MM.1S (cell line): ENCODE data around the gene LINC01488.

ENCODE experiments used
- DNase-seq: peaks from one replicate; pipeline ENCODE4 v3.0.0-alpha.2; 2015
- H2AFZ ChIP-seq: fragments of 300-600 bp; sonication (generic); 2 replicates; pipeline ENCODE4 v1.6.0; 2016; ENCODE audit warnings: antibody characterized with exemption, low read length
- H3F3A ChIP-seq: fragments of 300-600 bp; sonication (generic); 2 replicates; pipeline ENCODE4 v1.6.1; 2016; ENCODE audit warnings: mild to moderate bottlenecking, antibody characterized with exemption, low read length, moderate library complexity, mixed read lengths; ENCODE audit not compliant: insufficient read depth
- H3K27ac ChIP-seq: fragments of 300-600 bp; sonication (generic); 2 replicates; pipeline ENCODE4 v1.5.1; 2016; ENCODE audit warnings: mild to moderate bottlenecking, low read length
- H3K27me3 ChIP-seq: fragments of 300-600 bp; sonication (generic); replicated peaks from 2 replicates; pipeline ENCODE4 v1.6.0; 2016; ENCODE audit warnings: low read length; ENCODE audit not compliant: insufficient read depth
- H3K36me3 ChIP-seq: fragments of 300-600 bp; sonication (generic); replicated peaks from 2 replicates; pipeline ENCODE4 v1.6.1; 2016; ENCODE audit warnings: mild to moderate bottlenecking, low read length, mixed read lengths; ENCODE audit not compliant: insufficient read depth
- H3K4me1 ChIP-seq: fragments of 300-600 bp; sonication (generic); 2 replicates; pipeline ENCODE4 v1.6.1; 2016; ENCODE audit warnings: low read length, mixed read lengths
- H3K4me2 ChIP-seq: fragments of 300-600 bp; sonication (generic); 2 replicates; pipeline ENCODE4 v1.6.0; 2016; ENCODE audit warnings: low read depth, low read length
- H3K4me3 ChIP-seq: fragments of 300-600 bp; sonication (generic); 2 replicates; pipeline ENCODE4 v1.5.1; 2016; ENCODE audit warnings: low read length, mixed read lengths
- H3K79me2 ChIP-seq: fragments of 300-600 bp; sonication (generic); 2 replicates; pipeline ENCODE4 v1.6.1; 2016; ENCODE audit warnings: mixed run types, low read length, mixed read lengths
- H3K9ac ChIP-seq: fragments of 300-600 bp; sonication (generic); 2 replicates; pipeline ENCODE4 v1.6.1; 2016; ENCODE audit warnings: low read length, mixed read lengths
- H3K9me2 ChIP-seq: fragments of 300-600 bp; sonication (generic); replicated peaks from 2 replicates; pipeline ENCODE4 v1.6.1; 2016; ENCODE audit warnings: mild to moderate bottlenecking, low read length, mixed read lengths; ENCODE audit not compliant: insufficient read depth
- H3K9me3 ChIP-seq: fragments of 300-600 bp; sonication (generic); replicated peaks from 2 replicates; pipeline ENCODE4 v1.6.1; 2016; ENCODE audit warnings: mild to moderate bottlenecking, low read length, mixed read lengths; ENCODE audit not compliant: insufficient read depth
- H4K20me1 ChIP-seq: fragments of 300-600 bp; sonication (generic); 2 replicates; pipeline ENCODE4 v1.6.1; 2016; ENCODE audit warnings: mild to moderate bottlenecking, low read length, moderate library complexity, mixed read lengths; ENCODE audit not compliant: insufficient read depth
- EZH2 ChIP-seq: fragments of 300-600 bp; sonication (generic); optimal IDR thresholded peaks from 2 replicates; pipeline ENCODE3; 2017; ENCODE audit warnings: low read depth, mild to moderate bottlenecking, antibody characterized with exemption, low read length, mixed read lengths
- EZH2phosphoT487 ChIP-seq: fragments of 300-600 bp; sonication (generic); IDR thresholded peaks from 2 replicates; pipeline ENCODE4 v1.6.1; 2018; ENCODE audit warnings: antibody characterized with exemption, low read length
- TF ChIP-seq, protein P1 (sequence below): fragments of 300-600 bp; sonication (generic); IDR thresholded peaks from 2 replicates; pipeline ENCODE4 v1.5.1; 2016; ENCODE audit warnings: antibody characterized with exemption, low read length, mixed read lengths

The LINC01488 gene

DNA sequence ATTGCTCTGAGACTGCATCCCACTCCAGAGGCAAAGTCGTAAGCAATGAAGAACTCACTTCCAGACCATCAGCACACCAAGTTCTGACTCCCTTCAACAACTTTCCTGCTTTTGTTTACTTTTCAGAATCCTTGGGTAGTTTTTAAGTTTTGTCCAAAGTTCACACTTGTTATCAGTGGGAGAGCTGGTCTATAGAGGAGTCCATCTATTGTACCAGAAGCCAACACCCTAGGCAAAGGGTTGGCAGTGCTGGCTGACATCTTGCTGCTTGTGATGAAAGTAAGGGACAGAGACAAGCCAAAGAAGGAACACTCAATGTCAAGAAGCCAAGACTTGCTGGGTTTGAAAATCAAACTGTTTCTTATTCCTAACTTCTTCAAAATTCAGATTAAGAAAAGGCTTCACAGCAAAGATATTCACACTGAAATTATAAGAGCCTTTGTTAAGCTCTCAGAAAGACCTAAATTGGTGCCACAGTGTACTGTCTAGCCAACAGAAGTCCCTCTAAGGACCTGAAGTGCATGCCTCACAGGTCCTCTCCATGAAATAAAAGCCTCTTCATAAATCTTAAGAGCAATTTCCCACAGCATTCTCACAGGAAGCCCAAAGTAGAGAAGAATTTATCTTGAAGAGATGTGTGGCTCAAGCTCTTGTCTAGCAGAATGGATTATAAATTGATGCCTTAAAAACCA lies 21.5 kb upstream of the LINC01488 start:
- Histone ChIP-seq H4K20me1 (no peaks in the 10 kb centered on the region), H3K4me1 (no peaks in the 10 kb centered on the region), H3K36me3 (no peaks in the 10 kb centered on the region), H3K9ac (no peak overlapping the region), H3K9me2 (no peaks in the 10 kb centered on the region), H3K9me3 (no peaks in the 10 kb centered on the region), H3K4me2 (no peak overlapping the region), H3F3A (no peaks in the 10 kb centered on the region), H3K27me3 (peaks cover 44% of the 10 kb centered on the region), H3K27ac (no peak overlapping the region), H3K79me2 (no peaks in the 10 kb centered on the region), H2AFZ (no peak overlapping the region), H3K4me3 (no peak overlapping the region)
- TF ChIP-seq EZH2phosphoT487 = no peak
- TF ChIP-seq EZH2 = no peak
- TF ChIP-seq, protein P1, sequence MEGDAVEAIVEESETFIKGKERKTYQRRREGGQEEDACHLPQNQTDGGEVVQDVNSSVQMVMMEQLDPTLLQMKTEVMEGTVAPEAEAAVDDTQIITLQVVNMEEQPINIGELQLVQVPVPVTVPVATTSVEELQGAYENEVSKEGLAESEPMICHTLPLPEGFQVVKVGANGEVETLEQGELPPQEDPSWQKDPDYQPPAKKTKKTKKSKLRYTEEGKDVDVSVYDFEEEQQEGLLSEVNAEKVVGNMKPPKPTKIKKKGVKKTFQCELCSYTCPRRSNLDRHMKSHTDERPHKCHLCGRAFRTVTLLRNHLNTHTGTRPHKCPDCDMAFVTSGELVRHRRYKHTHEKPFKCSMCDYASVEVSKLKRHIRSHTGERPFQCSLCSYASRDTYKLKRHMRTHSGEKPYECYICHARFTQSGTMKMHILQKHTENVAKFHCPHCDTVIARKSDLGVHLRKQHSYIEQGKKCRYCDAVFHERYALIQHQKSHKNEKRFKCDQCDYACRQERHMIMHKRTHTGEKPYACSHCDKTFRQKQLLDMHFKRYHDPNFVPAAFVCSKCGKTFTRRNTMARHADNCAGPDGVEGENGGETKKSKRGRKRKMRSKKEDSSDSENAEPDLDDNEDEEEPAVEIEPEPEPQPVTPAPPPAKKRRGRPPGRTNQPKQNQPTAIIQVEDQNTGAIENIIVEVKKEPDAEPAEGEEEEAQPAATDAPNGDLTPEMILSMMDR = no peak
- DNase-seq = no peak

DNA sequence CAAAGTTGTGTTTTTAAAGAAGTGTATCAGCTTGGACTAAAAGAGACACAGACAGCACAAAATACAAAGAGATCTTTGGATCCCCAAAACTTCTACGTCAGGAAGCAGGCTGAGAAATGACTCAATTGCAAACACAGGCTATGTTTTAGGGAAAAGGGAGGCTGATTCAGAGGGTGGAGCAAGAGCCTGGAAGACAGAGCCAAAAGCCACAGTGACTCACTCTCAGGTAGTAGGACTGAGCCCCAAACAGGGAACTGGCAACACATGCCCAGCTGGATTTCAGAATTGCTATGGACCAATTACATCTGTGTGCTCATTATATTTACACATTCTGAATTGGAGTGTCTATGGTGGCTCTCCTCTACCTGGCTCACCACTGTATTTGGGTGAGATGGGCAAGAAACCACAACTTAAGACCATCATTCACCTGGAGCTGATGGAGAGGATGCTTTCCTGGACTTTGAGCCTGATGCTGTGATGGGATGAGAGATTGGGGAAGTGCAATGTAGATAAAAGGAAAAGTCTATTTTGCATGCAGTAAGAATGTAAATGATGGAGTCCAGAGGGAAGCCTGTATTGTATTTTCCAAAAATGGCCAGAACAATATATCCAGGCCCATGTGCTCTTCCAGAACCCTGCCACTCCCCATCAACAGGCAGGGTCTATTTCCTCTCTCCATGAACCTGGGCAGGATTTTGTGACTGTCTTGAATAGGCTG lies 20.8 kb upstream of the LINC01488 start:
- H3K79me2 ChIP-seq = no peaks in the 10 kb centered on the region
- no peaks in the 10 kb centered on the region for H3K9me3 ChIP-seq
- DNase-seq = no peak
- H3K4me3 ChIP-seq = no peak overlapping the region
- no peak overlapping the region for H3K9ac ChIP-seq
- no peaks in the 10 kb centered on the region for H4K20me1 ChIP-seq
- no peak overlapping the region for H3K27ac ChIP-seq
- no peak overlapping the region for H3K4me2 ChIP-seq
- peaks cover 51% of the 10 kb centered on the region for H3K27me3 ChIP-seq
- H3K9me2 ChIP-seq = no peaks in the 10 kb centered on the region
- H3K4me1 ChIP-seq = no peaks in the 10 kb centered on the region
- no peak overlapping the region for H2AFZ ChIP-seq
- no peaks in the 10 kb centered on the region for H3F3A ChIP-seq
- no peak for TF ChIP-seq EZH2
- TF ChIP-seq, protein P1 = no peak
- TF ChIP-seq EZH2phosphoT487 = no peak
- no peaks in the 10 kb centered on the region for H3K36me3 ChIP-seq

DNA sequence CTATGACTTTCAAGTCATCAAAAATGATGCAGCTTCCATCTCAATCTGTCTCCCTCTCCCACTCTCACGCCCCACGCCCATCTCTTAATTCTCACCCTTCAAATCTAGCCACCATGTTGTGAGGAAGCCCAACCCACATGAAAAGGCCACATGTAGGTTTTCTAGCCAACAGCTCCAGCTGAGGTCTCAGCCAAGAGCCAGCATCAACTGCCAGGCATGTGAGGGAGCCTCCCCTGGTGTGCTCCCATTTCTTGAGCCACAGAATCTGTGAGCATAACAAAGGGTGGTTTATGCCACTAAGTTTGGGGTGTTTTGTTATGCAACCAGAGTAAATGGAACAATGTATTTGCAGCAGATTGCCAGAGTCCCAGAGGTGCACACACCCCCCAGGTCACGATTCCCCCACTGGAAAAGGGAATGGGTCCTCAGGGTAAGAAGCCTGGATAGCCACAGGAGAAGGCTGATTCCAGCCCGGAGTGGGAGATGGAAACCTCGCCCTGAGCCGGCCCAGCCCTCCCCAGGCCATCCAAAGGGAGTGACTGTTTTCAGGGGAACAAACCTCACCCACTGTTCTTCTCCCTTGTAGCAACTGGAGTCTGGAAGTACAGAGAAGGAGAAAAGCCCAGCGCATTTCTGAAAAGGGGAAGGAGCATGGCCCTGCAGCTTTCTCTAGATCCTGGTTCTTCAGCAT lies 20.0 kb upstream of the LINC01488 start:
- no peaks in the 10 kb centered on the region for H3K36me3 ChIP-seq
- no peaks in the 10 kb centered on the region for H3K9me2 ChIP-seq
- no peaks in the 10 kb centered on the region for H3K79me2 ChIP-seq
- H3K9me3 ChIP-seq = no peaks in the 10 kb centered on the region
- H3K27me3 ChIP-seq = peaks cover 58% of the 10 kb centered on the region
- H3K4me2 ChIP-seq = no peak overlapping the region
- no peak overlapping the region for H3K4me3 ChIP-seq
- H2AFZ ChIP-seq = no peak overlapping the region
- H4K20me1 ChIP-seq = no peaks in the 10 kb centered on the region
- H3K27ac ChIP-seq = no peak overlapping the region
- H3F3A ChIP-seq = no peaks in the 10 kb centered on the region
- no peak overlapping the region for H3K9ac ChIP-seq
- H3K4me1 ChIP-seq = no peaks in the 10 kb centered on the region
- TF ChIP-seq, protein P1 = no peak
- TF ChIP-seq EZH2phosphoT487 (no peak), EZH2 (no peak)
- DNase-seq = no peak
